ENCODE data around the gene IFNA8.
"Not testable (repeated sequence)": the region's sequence is repeated elsewhere in the genome, so short reads cannot be mapped to it uniquely, and the experiment has no call there.

Gene IFNA8

GRCh38 chr9:21428235-21428634, 19.3 kb downstream of the IFNA8 start:
- DNase-seq (ENCODE audit: low read depth in 2 of 2) = no peak

GRCh38 chr9:21429191-21429590, 20.3 kb downstream of the IFNA8 start:
- no peak for DNase-seq (ENCODE audit: low read depth in 2 of 2)

GRCh38 chr9:21432672-21433425, 23.9 kb downstream of the IFNA8 start:
- DNase-seq (ENCODE audit: low read depth in 2 of 2) = no peak

- peak; percentile 4 to 8 for DNase-seq (ENCODE audit: low read depth in 2 of 2)
Observed at GRCh38 chr9:21434202-21435014, 25.5 kb downstream of the IFNA8 start.

GRCh38 chr9:21435015-21435383, 26.1 kb downstream of the IFNA8 start:
- DNase-seq (ENCODE audit: low read depth in 2 of 2) = not testable (repeated sequence)

- DNase-seq (ENCODE audit: low read depth in 2 of 2) = no peak
Observed at GRCh38 chr9:21440139-21440538, 31.2 kb downstream of the IFNA8 start, which contains the start of gene IFNA1. Gene IFNA1, plus strand, starts transcription at chr9:21440439. Its CDS starts 69 bp downstream, at chr9:21440508.

GRCh38 chr9:21443849-21444625, 35.1 kb downstream of the IFNA8 start:
- no peak for DNase-seq (ENCODE audit: low read depth in 2 of 2)

GRCh38 chr9:21449312-21449711, 40.4 kb downstream of the IFNA8 start:
- DNase-seq (ENCODE audit: low read depth in 2 of 2) = not testable (repeated sequence)

- DNase-seq (ENCODE audit: low read depth in 2 of 2) = no peak
Observed at GRCh38 chr9:21450733-21451394, 41.9 kb downstream of the IFNA8 start.

- DNase-seq (ENCODE audit: low read depth in 2 of 2) = no peak
Observed at GRCh38 chr9:21452681-21453080, 43.8 kb downstream of the IFNA8 start.

- DNase-seq (ENCODE audit: low read depth in 2 of 2) = no peak
Observed at GRCh38 chr9:21454149-21454548, 45.2 kb downstream of the IFNA8 start.

- no peak for DNase-seq (ENCODE audit: low read depth in 2 of 2)
Observed at GRCh38 chr9:21455320-21455719, 46.4 kb downstream of the IFNA8 start.
